ENCODE measurements around the gene FGA. TPM values are rescaled to one million over a fixed set of nuclear protein-coding genes. Genes with fewer than 3 reads are reported as not detected.

The FGA gene
- total RNA-seq, 1 experiment from 2014 or later: not detected

- Histone ChIP-seq H3K27ac (no peak overlapping the region), H3K9me2 (ENCODE audit: insufficient read depth) (no peaks in the 10 kb centered on the region), H3K27me3 (ENCODE audit: insufficient read depth, low read depth) (no peaks in the 10 kb centered on the region), H2AFZ (no peak overlapping the region), H3K36me3 (ENCODE audit: low read depth) (no peaks in the 10 kb centered on the region), H3K9me3 (ENCODE audit: insufficient read depth, low read depth) (no peaks in the 10 kb centered on the region), H3K4me2 (no peak overlapping the region), H3K4me1 (replicated peaks; ENCODE audit: insufficient read depth) (no peaks in the 10 kb centered on the region), H3K4me3 (no peak overlapping the region), H3K79me2 (ENCODE audit: low read depth) (no peaks in the 10 kb centered on the region), H4K20me1 (ENCODE audit: insufficient read depth) (no peaks in the 10 kb centered on the region), H3F3A (ENCODE audit: insufficient read depth, low read depth) (no peaks in the 10 kb centered on the region)
- ChIA-PET POLR2A (ENCODE audit: unreplicated experiment) (no interaction called here), CTCF (interaction anchor here (0.6 to 2.3 kb wide), 2 partner anchors 61 to 62 kb away, joined by 3 to 9 read pairs; no protein-coding TSS in a partner anchor)
- TF ChIP-seq EZH2 (IDR thresholded peaks at IDR 0.05; ENCODE audit: low read depth) (no peak), CTCF (conservative IDR thresholded peaks at IDR 0.05) (no peak)
- intact Hi-C loops (cut with micrococcal nuclease; ENCODE audit: unreplicated experiment): no loop called here
- DNase-seq: no peak
- BruUV-seq (replicated peaks): no TSS peak
These were observed 29.6 kb upstream of the FGA start for GRCh38 chr4:154620111-154620510.

GRCh38 chr4:154618708-154619315 lies 28.3 kb upstream of the FGA start:
- no peak overlapping the region for H3K4me3 ChIP-seq
- intact Hi-C loops (cut with micrococcal nuclease; ENCODE audit: unreplicated experiment): loop anchor here (1.0 kb wide), 4 partner anchors 60 to 220 kb away; no protein-coding TSS in a partner anchor
- POLR2A ChIA-PET (ENCODE audit: unreplicated experiment): no interaction called here

GRCh38 chr4:154617820-154618317 lies 27.3 kb upstream of the FGA start:
- Histone ChIP-seq H3K36me3 (ENCODE audit: low read depth) (no peaks in the 10 kb centered on the region), H3K79me2 (ENCODE audit: low read depth) (no peaks in the 10 kb centered on the region), H3K4me1 (replicated peaks; ENCODE audit: insufficient read depth) (no peaks in the 10 kb centered on the region), H4K20me1 (ENCODE audit: insufficient read depth) (no peaks in the 10 kb centered on the region), H3K9me3 (ENCODE audit: insufficient read depth, low read depth) (no peaks in the 10 kb centered on the region), H3F3A (ENCODE audit: insufficient read depth, low read depth) (no peaks in the 10 kb centered on the region), H2AFZ (no peak overlapping the region), H3K9me2 (ENCODE audit: insufficient read depth) (no peaks in the 10 kb centered on the region), H3K4me2 (no peak overlapping the region), H3K27ac (no peak overlapping the region), H3K27me3 (ENCODE audit: insufficient read depth, low read depth) (no peaks in the 10 kb centered on the region), H3K4me3 (no peak overlapping the region)
- BruUV-seq (replicated peaks): no TSS peak
- intact Hi-C loops (cut with micrococcal nuclease; ENCODE audit: unreplicated experiment): loop anchor here (1.0 kb wide), 4 partner anchors 59 to 219 kb away; no protein-coding TSS in a partner anchor
- ChIA-PET POLR2A (ENCODE audit: unreplicated experiment) (no interaction called here), CTCF (interaction anchor here (1.8 to 2.5 kb wide), 3 partner anchors 59 to 117 kb away, joined by 5 to 36 read pairs (median 13); no protein-coding TSS in a partner anchor)
- no peak for TF ChIP-seq EZH2 (IDR thresholded peaks at IDR 0.05; ENCODE audit: low read depth)
- no peak for TF ChIP-seq CTCF (conservative IDR thresholded peaks at IDR 0.05)
- DNase-seq: no peak

More at GRCh38 chr4:154618708-154619315, 28.3 kb upstream of the FGA start:
- Histone ChIP-seq H3K36me3 (ENCODE audit: low read depth) (no peaks in the 10 kb centered on the region), H3K9me2 (ENCODE audit: insufficient read depth) (no peaks in the 10 kb centered on the region), H3F3A (ENCODE audit: insufficient read depth, low read depth) (no peaks in the 10 kb centered on the region), H3K9me3 (ENCODE audit: insufficient read depth, low read depth) (no peaks in the 10 kb centered on the region), H3K27ac (no peak overlapping the region), H4K20me1 (ENCODE audit: insufficient read depth) (no peaks in the 10 kb centered on the region), H3K4me1 (replicated peaks; ENCODE audit: insufficient read depth) (no peaks in the 10 kb centered on the region), H3K27me3 (ENCODE audit: insufficient read depth, low read depth) (no peaks in the 10 kb centered on the region), H3K79me2 (ENCODE audit: low read depth) (no peaks in the 10 kb centered on the region), H3K4me2 (no peak overlapping the region), H2AFZ (no peak overlapping the region)
- BruUV-seq (replicated peaks): no TSS peak
- DNase-seq: peak; percentile 40 to 55
- TF ChIP-seq CTCF (conservative IDR thresholded peaks at IDR 0.05): peak; percentile 76
- TF ChIP-seq EZH2 (IDR thresholded peaks at IDR 0.05; ENCODE audit: low read depth): no peak
- CTCF ChIA-PET: interaction anchor here (0.7 to 2.5 kb wide), 8 partner anchors 31 to 288 kb away, joined by 3 to 36 read pairs (median 5); partner anchors contain the start of genes FGB and PLRG1
